K562 (cell line): Measurements from ENCODE around the gene SMPDL3B.

Experiments used
- CTCF ChIP-seq, 3 experiments: IDR thresholded peaks in 2 of 3; conservative IDR thresholded peaks in 1 of 3; 2 replicates each; pipeline ENCODE4 v1.5.1; 2011 to 2012; ENCODE audit warnings: low read length in 3 of 3, mild to moderate bottlenecking in 3 of 3, control low read depth in 2 of 3, improper control_type of control experiment in 1 of 3, inconsistent platforms in 1 of 3, low read depth in 1 of 3, mixed read lengths in 1 of 3, moderate library complexity in 1 of 3; ENCODE audit not compliant: insufficient read depth in 2 of 3
- MAX ChIP-seq: sonication (generic); formaldehyde crosslinking; IDR thresholded peaks from 2 replicates; pipeline ENCODE4 v1.9.0; 2022; ENCODE audit warnings: mild to moderate bottlenecking, missing genetic modification reagents
- USF2 ChIP-seq: sonication (generic); formaldehyde crosslinking; IDR thresholded peaks from 2 replicates; pipeline ENCODE4 v1.5.0; 2020; ENCODE audit warnings: missing genetic modification reagents
- ZFP30 ChIP-seq: fragments of 250-450 bp; sonication (Bioruptor Pico); IDR thresholded peaks from 2 replicates; pipeline ENCODE4 v1.8.0; 2022; ENCODE audit warnings: moderate library complexity, mild to moderate bottlenecking, inconsistent platforms, borderline replicate concordance
- ZNF239 ChIP-seq: fragments of 250-450 bp; sonication (Bioruptor Pico); IDR thresholded peaks from 2 replicates; pipeline ENCODE4 v1.4.0; 2020; ENCODE audit warnings: mild to moderate bottlenecking

- no peak for TF ChIP-seq USF2
- no peak for TF ChIP-seq MAX (CRISPR knock-in tag)
- TF ChIP-seq CTCF (IDR thresholded peaks at IDR 0.05 in 2 of 3, conservative IDR thresholded peaks at IDR 0.05 in 1 of 3; ENCODE audit: insufficient read depth in 2 of 3, low read depth in 1 of 3, low read length in 3 of 3), result no peak
- TF ChIP-seq ZNF239 (CRISPR knock-in tag), result no peak
- TF ChIP-seq ZFP30 (CRISPR knock-in tag), result no peak
Observed at GRCh38 chr1:27958513-27958912, 23.7 kb downstream of the SMPDL3B start.
